ENCODE measurements around the gene ATXN2L.

ATXN2L gene

DNA sequence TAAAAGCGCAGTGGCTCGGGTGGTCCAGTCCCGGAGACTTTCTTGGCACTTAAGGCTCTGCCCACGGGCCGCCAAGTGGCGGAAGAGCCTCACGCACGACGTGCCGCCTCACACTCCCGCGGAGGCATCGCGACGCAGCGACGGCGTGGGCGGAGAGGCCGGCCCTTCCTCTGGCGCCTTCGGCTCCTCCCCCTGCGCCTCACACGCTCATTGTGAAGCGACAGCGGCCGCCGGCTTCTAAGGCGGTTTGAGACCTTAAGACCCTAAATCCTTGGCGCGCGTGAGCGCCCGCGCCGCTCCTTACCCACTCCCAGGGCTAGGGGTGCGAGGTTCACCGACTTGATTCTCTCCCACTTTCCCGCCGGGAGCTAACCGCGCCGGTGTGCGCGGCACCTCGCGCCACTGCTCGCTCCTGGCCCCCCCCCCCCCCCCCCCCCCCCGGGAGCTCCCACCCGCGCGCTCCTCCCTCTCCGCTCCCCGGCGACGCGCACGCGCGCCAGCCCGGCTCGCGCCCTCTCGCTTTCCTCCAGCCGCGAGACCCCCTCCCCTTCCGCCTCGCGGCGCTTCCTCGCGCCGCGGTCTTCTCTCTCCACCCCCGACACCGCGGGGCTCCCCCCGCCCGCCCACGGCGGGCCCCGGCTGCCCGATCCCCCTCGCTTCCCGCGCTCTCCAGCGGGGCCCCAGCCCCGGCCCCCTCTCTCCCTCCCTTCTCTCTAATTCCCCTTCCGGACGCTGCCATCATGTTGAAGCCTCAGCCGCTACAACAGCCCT is at the start of gene ATXN2L (continued):
- TF ChIP-seq ZNF473 (tag by site-specific recombination; IDR thresholded peaks at IDR 0.05) (no peak), ZNF843 (tag by site-specific recombination; IDR thresholded peaks at IDR 0.05) (peak; percentile 81), PRDM1 (tag by site-specific recombination; IDR thresholded peaks at IDR 0.05) (no peak), ZNF596 (tag by site-specific recombination; IDR thresholded peaks at IDR 0.05) (0 out of 2 replicates have a peak, but pooled peaks have one; percentile 2), ZNF16 (tag by site-specific recombination; IDR thresholded peaks at IDR 0.05; ENCODE audit: low read depth) (no peak), BCL11B (tag by site-specific recombination; IDR thresholded peaks at IDR 0.05; ENCODE audit: low read depth) (no peak), ZNF791 (tag by site-specific recombination; IDR thresholded peaks at IDR 0.05) (no peak), ZNF544 (tag by site-specific recombination; IDR thresholded peaks at IDR 0.05) (no peak), ZNF24 (tag by site-specific recombination; IDR thresholded peaks at IDR 0.05) (peak; percentile 82; the same call in 1 of the 2 replicates), ZNF169 (tag by site-specific recombination; IDR thresholded peaks at IDR 0.05) (no peak), ZNF341 (tag by site-specific recombination; IDR thresholded peaks at IDR 0.05; ENCODE audit: low read depth) (peak; percentile 94), ZNF792 (tag by site-specific recombination; IDR thresholded peaks at IDR 0.05) (no peak; the same call in 1 of the 2 replicates), ZNF768 (tag by site-specific recombination; IDR thresholded peaks at IDR 0.05) (no peak), CTCF (tag by site-specific recombination; IDR thresholded peaks at IDR 0.05) (peak; percentile 66; the same call in 1 of the 2 replicates), SETDB1 (IDR thresholded peaks at IDR 0.05; ENCODE audit: insufficient read length, low read length) (no peak), MEIS1 (CRISPR knock-in tag; IDR thresholded peaks at IDR 0.05; ENCODE audit: borderline replicate concordance) (no peak), ZXDB (tag by site-specific recombination; IDR thresholded peaks at IDR 0.05) (peak; percentile 91), ZNF501 (tag by site-specific recombination; IDR thresholded peaks at IDR 0.05) (no peak; the same call in 1 of the 2 replicates), TCF7L2 (IDR thresholded peaks at IDR 0.05; ENCODE audit: borderline replicate concordance, low read depth, low read length) (no peak), ZNF785 (tag by site-specific recombination; IDR thresholded peaks at IDR 0.05) (peak; percentile 92), ZNF571 (tag by site-specific recombination; IDR thresholded peaks at IDR 0.05) (no peak)
- TF ChIP-seq, protein P1, sequence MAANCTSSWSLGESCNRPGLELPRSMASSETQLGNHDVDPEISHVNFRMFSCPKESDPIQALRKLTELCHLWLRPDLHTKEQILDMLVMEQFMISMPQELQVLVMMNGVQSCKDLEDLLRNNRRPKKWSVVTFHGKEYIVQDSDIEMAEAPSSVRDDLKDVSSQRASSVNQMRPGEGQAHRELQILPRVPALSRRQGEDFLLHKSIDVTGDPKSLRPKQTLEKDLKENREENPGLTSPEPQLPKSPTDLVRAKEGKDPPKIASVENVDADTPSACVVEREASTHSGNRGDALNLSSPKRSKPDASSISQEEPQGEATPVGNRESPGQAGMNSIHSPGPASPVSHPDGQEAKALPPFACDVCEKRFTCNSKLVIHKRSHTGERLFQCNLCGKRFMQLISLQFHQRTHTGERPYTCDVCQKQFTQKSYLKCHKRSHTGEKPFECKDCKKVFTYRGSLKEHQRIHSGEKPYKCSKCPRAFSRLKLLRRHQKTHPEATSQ (tag by site-specific recombination; IDR thresholded peaks at IDR 0.05) = peak; percentile 66; the same call in 1 of the 2 replicates
- TF ChIP-seq, protein P2, sequence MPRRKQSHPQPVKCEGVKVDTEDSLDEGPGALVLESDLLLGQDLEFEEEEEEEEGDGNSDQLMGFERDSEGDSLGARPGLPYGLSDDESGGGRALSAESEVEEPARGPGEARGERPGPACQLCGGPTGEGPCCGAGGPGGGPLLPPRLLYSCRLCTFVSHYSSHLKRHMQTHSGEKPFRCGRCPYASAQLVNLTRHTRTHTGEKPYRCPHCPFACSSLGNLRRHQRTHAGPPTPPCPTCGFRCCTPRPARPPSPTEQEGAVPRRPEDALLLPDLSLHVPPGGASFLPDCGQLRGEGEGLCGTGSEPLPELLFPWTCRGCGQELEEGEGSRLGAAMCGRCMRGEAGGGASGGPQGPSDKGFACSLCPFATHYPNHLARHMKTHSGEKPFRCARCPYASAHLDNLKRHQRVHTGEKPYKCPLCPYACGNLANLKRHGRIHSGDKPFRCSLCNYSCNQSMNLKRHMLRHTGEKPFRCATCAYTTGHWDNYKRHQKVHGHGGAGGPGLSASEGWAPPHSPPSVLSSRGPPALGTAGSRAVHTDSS (tag by site-specific recombination; IDR thresholded peaks at IDR 0.05) = no peak
- TF ChIP-seq, protein P3, sequence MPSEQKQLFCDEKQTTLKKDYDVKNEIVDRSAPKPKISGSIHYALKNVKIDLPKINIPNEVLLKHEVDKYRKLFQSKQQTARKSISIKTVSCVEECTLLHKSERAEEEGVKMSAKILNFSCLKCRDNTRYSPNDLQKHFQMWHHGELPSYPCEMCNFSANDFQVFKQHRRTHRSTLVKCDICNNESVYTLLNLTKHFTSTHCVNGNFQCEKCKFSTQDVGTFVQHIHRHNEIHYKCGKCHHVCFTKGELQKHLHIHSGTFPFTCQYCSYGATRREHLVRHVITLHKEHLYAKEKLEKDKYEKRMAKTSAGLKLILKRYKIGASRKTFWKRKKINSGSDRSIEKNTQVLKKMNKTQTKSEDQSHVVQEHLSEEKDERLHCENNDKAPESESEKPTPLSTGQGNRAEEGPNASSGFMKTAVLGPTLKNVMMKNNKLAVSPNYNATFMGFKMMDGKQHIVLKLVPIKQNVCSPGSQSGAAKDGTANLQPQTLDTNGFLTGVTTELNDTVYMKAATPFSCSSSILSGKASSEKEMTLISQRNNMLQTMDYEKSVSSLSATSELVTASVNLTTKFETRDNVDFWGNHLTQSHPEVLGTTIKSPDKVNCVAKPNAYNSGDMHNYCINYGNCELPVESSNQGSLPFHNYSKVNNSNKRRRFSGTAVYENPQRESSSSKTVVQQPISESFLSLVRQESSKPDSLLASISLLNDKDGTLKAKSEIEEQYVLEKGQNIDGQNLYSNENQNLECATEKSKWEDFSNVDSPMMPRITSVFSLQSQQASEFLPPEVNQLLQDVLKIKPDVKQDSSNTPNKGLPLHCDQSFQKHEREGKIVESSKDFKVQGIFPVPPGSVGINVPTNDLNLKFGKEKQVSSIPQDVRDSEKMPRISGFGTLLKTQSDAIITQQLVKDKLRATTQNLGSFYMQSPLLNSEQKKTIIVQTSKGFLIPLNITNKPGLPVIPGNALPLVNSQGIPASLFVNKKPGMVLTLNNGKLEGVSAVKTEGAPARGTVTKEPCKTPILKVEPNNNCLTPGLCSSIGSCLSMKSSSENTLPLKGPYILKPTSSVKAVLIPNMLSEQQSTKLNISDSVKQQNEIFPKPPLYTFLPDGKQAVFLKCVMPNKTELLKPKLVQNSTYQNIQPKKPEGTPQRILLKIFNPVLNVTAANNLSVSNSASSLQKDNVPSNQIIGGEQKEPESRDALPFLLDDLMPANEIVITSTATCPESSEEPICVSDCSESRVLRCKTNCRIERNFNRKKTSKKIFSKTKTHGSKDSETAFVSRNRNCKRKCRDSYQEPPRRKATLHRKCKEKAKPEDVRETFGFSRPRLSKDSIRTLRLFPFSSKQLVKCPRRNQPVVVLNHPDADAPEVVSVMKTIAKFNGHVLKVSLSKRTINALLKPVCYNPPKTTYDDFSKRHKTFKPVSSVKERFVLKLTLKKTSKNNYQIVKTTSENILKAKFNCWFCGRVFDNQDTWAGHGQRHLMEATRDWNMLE (tag by site-specific recombination; conservative IDR thresholded peaks at IDR 0.05; ENCODE audit: low read depth) = peak; percentile 45
- TF ChIP-seq, protein P4, sequence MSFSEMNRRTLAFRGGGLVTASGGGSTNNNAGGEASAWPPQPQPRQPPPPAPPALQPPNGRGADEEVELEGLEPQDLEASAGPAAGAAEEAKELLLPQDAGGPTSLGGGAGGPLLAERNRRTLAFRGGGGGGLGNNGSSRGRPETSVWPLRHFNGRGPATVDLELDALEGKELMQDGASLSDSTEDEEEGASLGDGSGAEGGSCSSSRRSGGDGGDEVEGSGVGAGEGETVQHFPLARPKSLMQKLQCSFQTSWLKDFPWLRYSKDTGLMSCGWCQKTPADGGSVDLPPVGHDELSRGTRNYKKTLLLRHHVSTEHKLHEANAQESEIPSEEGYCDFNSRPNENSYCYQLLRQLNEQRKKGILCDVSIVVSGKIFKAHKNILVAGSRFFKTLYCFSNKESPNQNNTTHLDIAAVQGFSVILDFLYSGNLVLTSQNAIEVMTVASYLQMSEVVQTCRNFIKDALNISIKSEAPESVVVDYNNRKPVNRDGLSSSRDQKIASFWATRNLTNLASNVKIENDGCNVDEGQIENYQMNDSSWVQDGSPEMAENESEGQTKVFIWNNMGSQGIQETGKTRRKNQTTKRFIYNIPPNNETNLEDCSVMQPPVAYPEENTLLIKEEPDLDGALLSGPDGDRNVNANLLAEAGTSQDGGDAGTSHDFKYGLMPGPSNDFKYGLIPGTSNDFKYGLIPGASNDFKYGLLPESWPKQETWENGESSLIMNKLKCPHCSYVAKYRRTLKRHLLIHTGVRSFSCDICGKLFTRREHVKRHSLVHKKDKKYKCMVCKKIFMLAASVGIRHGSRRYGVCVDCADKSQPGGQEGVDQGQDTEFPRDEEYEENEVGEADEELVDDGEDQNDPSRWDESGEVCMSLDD (tag by site-specific recombination; IDR thresholded peaks at IDR 0.05) = no peak
- TF ChIP-seq, protein P5, sequence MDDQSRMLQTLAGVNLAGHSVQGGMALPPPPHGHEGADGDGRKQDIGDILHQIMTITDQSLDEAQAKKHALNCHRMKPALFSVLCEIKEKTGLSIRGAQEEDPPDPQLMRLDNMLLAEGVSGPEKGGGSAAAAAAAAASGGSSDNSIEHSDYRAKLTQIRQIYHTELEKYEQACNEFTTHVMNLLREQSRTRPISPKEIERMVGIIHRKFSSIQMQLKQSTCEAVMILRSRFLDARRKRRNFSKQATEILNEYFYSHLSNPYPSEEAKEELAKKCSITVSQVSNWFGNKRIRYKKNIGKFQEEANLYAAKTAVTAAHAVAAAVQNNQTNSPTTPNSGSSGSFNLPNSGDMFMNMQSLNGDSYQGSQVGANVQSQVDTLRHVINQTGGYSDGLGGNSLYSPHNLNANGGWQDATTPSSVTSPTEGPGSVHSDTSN (CRISPR knock-in tag; IDR thresholded peaks at IDR 0.05) = peak; percentile 93
